GM19023 (cell line): ENCODE measurements around the gene KLF1.
"Not testable (repeated sequence)": the region's sequence is repeated elsewhere in the genome, so short reads cannot be mapped to it uniquely, and the experiment has no call there.

Experiments used
- ATAC-seq: cut with Tn5 transposase; IDR thresholded peaks from one replicate; pipeline ENCODE4 v1.9.1; 2021; ENCODE audit warnings: mild to moderate bottlenecking, moderate library complexity; ENCODE audit not compliant: unreplicated experiment

Gene KLF1

GRCh38 chr19:12868540-12869112 lies 18.4 kb downstream of the KLF1 start:
- no peak for ATAC-seq

GRCh38 chr19:12867120-12868099 lies 19.6 kb downstream of the KLF1 start:
- ATAC-seq: no peak

GRCh38 chr19:12866416-12867119 lies 20.4 kb downstream of the KLF1 start:
- ATAC-seq: no peak

- no peak for ATAC-seq
Measured at GRCh38 chr19:12865746-12866415, 21.1 kb downstream of the KLF1 start.

- no peak for ATAC-seq
Measured at GRCh38 chr19:12864721-12865715, 22.0 kb downstream of the KLF1 start.

- no peak for ATAC-seq
Measured at GRCh38 chr19:12864143-12864542, 22.9 kb downstream of the KLF1 start.

GRCh38 chr19:12859546-12859945 lies 27.5 kb downstream of the KLF1 start:
- ATAC-seq: no peak

GRCh38 chr19:12858041-12858928 lies 28.7 kb downstream of the KLF1 start:
- ATAC-seq: no peak

- no peak for ATAC-seq
Measured at GRCh38 chr19:12856653-12857052, 30.3 kb downstream of the KLF1 start.

GRCh38 chr19:12847159-12848139 lies 39.6 kb downstream of the KLF1 start:
- ATAC-seq: no peak

GRCh38 chr19:12846613-12847012 lies 40.4 kb downstream of the KLF1 start:
- not testable (repeated sequence) for ATAC-seq

- ATAC-seq: no peak
Measured at GRCh38 chr19:12843999-12844732, 42.8 kb downstream of the KLF1 start.

- no peak for ATAC-seq
Measured at GRCh38 chr19:12843328-12843727, 43.7 kb downstream of the KLF1 start.

GRCh38 chr19:12842511-12842910 lies 44.5 kb downstream of the KLF1 start:
- ATAC-seq: no peak

- no peak for ATAC-seq
Measured at GRCh38 chr19:12841094-12841493, 45.9 kb downstream of the KLF1 start.

- ATAC-seq: no peak
Measured at GRCh38 chr19:12840091-12841079, 46.6 kb downstream of the KLF1 start.
